ENCODE measurements around the gene TP73. TPM values are rescaled to one million over a fixed set of nuclear protein-coding genes. Genes with fewer than 3 reads are reported as not detected.

The TP73 gene
- total RNA-seq, 2 experiments from 2014 or later = not detected

GRCh38 chr1:3738943-3739342, 86.6 kb downstream of the TP73 start:
- Mint-ChIP-seq H3K4me1 (ENCODE audit: low read depth) (no peaks in the 10 kb centered on the region), H3K4me3 (no peak overlapping the region), H3K9me3 (no peaks in the 10 kb centered on the region), H3K36me3 (ENCODE audit: low read depth) (peaks cover 38% of the 10 kb centered on the region), H3K27ac (no peak overlapping the region), H3K27me3 (no peaks in the 10 kb centered on the region)
- Histone ChIP-seq H3K9me3 (ENCODE audit: control insufficient read depth in 1 of 2, insufficient read depth in 1 of 2, low read length in 2 of 2) (no peaks in the 10 kb centered on the region), H3K4me3 (ENCODE audit: low read length) (no peak overlapping the region), H3K4me1 (ENCODE audit: insufficient read depth, low read length) (no peaks in the 10 kb centered on the region), H3K36me3 (ENCODE audit: insufficient read depth, low read length) (peaks cover 27% of the 10 kb centered on the region), H3K27ac (ENCODE audit: low read depth in 1 of 2, low read length in 2 of 2) (no peak overlapping the region), H3K27me3 (ENCODE audit: control insufficient read depth in 1 of 2, insufficient read depth in 2 of 2, low read length in 2 of 2) (no peaks in the 10 kb centered on the region)
- ChIA-PET CTCF (no interaction called here), POLR2A (no interaction called here)
- ATAC-seq (ENCODE audit: poor library complexity) (no peak), DNase-seq (no peak)
- TF ChIP-seq CTCF (IDR thresholded peaks at IDR 0.05) = no peak
- intact Hi-C loops (cut with DNase I, micrococcal nuclease) = no loop called here

- H3K27ac Mint-ChIP-seq = no peak overlapping the region
- no peak for ATAC-seq (ENCODE audit: poor library complexity)
Observed at GRCh38 chr1:3740042-3740441, 87.7 kb downstream of the TP73 start.

GRCh38 chr1:3740752-3741151, 88.4 kb downstream of the TP73 start:
- ATAC-seq (ENCODE audit: poor library complexity) (no peak), DNase-seq (no peak)
- H3K27me3 ChIP-seq (ENCODE audit: control insufficient read depth in 1 of 2, insufficient read depth in 2 of 2, low read length in 2 of 2) = no peaks in the 10 kb centered on the region
- Mint-ChIP-seq H3K9me3 (no peaks in the 10 kb centered on the region), H3K4me3 (no peak overlapping the region), H3K27me3 (no peaks in the 10 kb centered on the region), H3K36me3 (ENCODE audit: low read depth) (peaks cover 39% of the 10 kb centered on the region), H3K27ac (no peak overlapping the region), H3K4me1 (ENCODE audit: low read depth) (peaks cover 13% of the 10 kb centered on the region)
- ChIA-PET POLR2A (no interaction called here), CTCF (no interaction called here)
- peaks cover 0 to 6% of the 10 kb centered on the region in 2 experiments for H3K9me3 ChIP-seq (ENCODE audit: control insufficient read depth in 1 of 2, insufficient read depth in 1 of 2, low read length in 2 of 2)
- no peak overlapping the region for H3K4me3 ChIP-seq (ENCODE audit: low read length)
- H3K36me3 ChIP-seq (ENCODE audit: insufficient read depth, low read length) = peaks cover 27% of the 10 kb centered on the region
- no peak overlapping the region for H3K27ac ChIP-seq (ENCODE audit: low read depth in 1 of 2, low read length in 2 of 2)
- intact Hi-C loops (cut with DNase I, micrococcal nuclease) = no loop called here
- H3K4me1 ChIP-seq (ENCODE audit: insufficient read depth, low read length) = peaks cover 7% of the 10 kb centered on the region
- TF ChIP-seq CTCF (IDR thresholded peaks at IDR 0.05) = no peak

More at GRCh38 chr1:3740042-3740441, 87.7 kb downstream of the TP73 start:
- intact Hi-C loops (cut with DNase I, micrococcal nuclease) = no loop called here
- H3K27me3 ChIP-seq (ENCODE audit: control insufficient read depth in 1 of 2, insufficient read depth in 2 of 2, low read length in 2 of 2) = no peaks in the 10 kb centered on the region
- Mint-ChIP-seq H3K9me3 (no peaks in the 10 kb centered on the region), H3K4me1 (ENCODE audit: low read depth) (peaks cover 6% of the 10 kb centered on the region), H3K36me3 (ENCODE audit: low read depth) (peaks cover 39% of the 10 kb centered on the region), H3K27me3 (no peaks in the 10 kb centered on the region), H3K4me3 (no peak overlapping the region)
- ChIA-PET CTCF (no interaction called here), POLR2A (no interaction called here)
- peaks cover 27% of the 10 kb centered on the region for H3K36me3 ChIP-seq (ENCODE audit: insufficient read depth, low read length)
- no peaks in the 10 kb centered on the region for H3K9me3 ChIP-seq (ENCODE audit: control insufficient read depth in 1 of 2, insufficient read depth in 1 of 2, low read length in 2 of 2)
- H3K4me1 ChIP-seq (ENCODE audit: insufficient read depth, low read length) = peaks cover 4% of the 10 kb centered on the region
- TF ChIP-seq CTCF (IDR thresholded peaks at IDR 0.05) = no peak
- no peak for DNase-seq
- H3K27ac ChIP-seq (ENCODE audit: low read depth in 1 of 2, low read length in 2 of 2) = no peak overlapping the region
- no peak overlapping the region for H3K4me3 ChIP-seq (ENCODE audit: low read length)
